HEK293T (cell line): ENCODE measurements around the gene KLK5.

Source experiments
- CTCF ChIA-PET: fragments of 350-600 bp; formaldehyde crosslinking; extraction: SDS; loops from one replicate; lab custom pipeline; 2021; ENCODE audit warnings: antibody characterized with exemption, inconsistent platforms; lab: Yijun Ruan, JAX
- POLR2A ChIA-PET: fragments of 350-600 bp; formaldehyde crosslinking; extraction: SDS; loops from one replicate; lab custom pipeline; 2020; ENCODE audit warnings: antibody characterized with exemption, inconsistent platforms; lab: Yijun Ruan, JAX
- DNase-seq: peaks from one replicate; pipeline ENCODE4 v3.0.0; 2012; ENCODE audit warnings: mixed read lengths; ENCODE audit errors: extremely low spot score
- ARNT ChIP-seq: fragments of 450-650 bp; IDR thresholded peaks from 2 replicates; pipeline ENCODE4 v1.6.1; 2017; ENCODE audit warnings: mild to moderate bottlenecking
- BHLHE40 ChIP-seq: fragments of 450-650 bp; IDR thresholded peaks from 2 replicates; pipeline ENCODE4 v1.6.1; 2016; ENCODE audit warnings: mild to moderate bottlenecking, moderate library complexity, borderline replicate concordance
- CTBP1 ChIP-seq: fragments of 450-650 bp; IDR thresholded peaks from 2 replicates; pipeline ENCODE4 v1.6.1; 2016; ENCODE audit warnings: borderline replicate concordance
- ELF4 ChIP-seq: fragments of 450-650 bp; IDR thresholded peaks from 2 replicates; pipeline ENCODE4 v1.6.1; 2017; ENCODE audit warnings: antibody characterized with exemption
- FOXA1 ChIP-seq: fragments of 450-650 bp; IDR thresholded peaks from 2 replicates; pipeline ENCODE4 v1.6.1; 2016; ENCODE audit warnings: mild to moderate bottlenecking
- FOXK2 ChIP-seq: fragments of 450-650 bp; IDR thresholded peaks from 2 replicates; pipeline ENCODE4 v1.6.1; 2016; ENCODE audit warnings: mild to moderate bottlenecking
- FOXM1 ChIP-seq: fragments of 450-650 bp; IDR thresholded peaks from 2 replicates; pipeline ENCODE4 v1.6.1; 2017; ENCODE audit warnings: mild to moderate bottlenecking, borderline replicate concordance
- HDGF ChIP-seq: fragments of 450-650 bp; IDR thresholded peaks from 2 replicates; pipeline ENCODE4 v1.6.1; 2017; ENCODE audit warnings: antibody characterized with exemption, borderline replicate concordance
- L3MBTL2 ChIP-seq: fragments of 450-650 bp; conservative IDR thresholded peaks from 2 replicates; pipeline ENCODE4 v1.6.1; 2016; ENCODE audit warnings: mild to moderate bottlenecking
- LEF1 ChIP-seq: fragments of 450-650 bp; IDR thresholded peaks from 2 replicates; pipeline ENCODE4 v1.6.1; 2017; ENCODE audit warnings: mild to moderate bottlenecking, borderline replicate concordance
- NFRKB ChIP-seq: fragments of 450-650 bp; IDR thresholded peaks from 2 replicates; pipeline ENCODE4 v1.6.1; 2016; ENCODE audit warnings: mild to moderate bottlenecking, moderate library complexity
- SP1 ChIP-seq: fragments of 450-650 bp; IDR thresholded peaks from 2 replicates; pipeline ENCODE4 v1.6.1; 2017
- SUZ12 ChIP-seq: fragments of 450-650 bp; IDR thresholded peaks from 2 replicates; pipeline ENCODE4 v1.6.1; 2016; ENCODE audit warnings: mild to moderate bottlenecking
- TARDBP ChIP-seq: fragments of 450-650 bp; IDR thresholded peaks from 2 replicates; pipeline ENCODE4 v1.6.1; 2016
- ZNF384 ChIP-seq: fragments of 450-650 bp; IDR thresholded peaks from 2 replicates; pipeline ENCODE4 v1.6.1; 2016
- TF ChIP-seq, protein P1 (sequence below): fragments of 450-650 bp; IDR thresholded peaks from 2 replicates; pipeline ENCODE4 v1.6.1; 2016

The KLK5 gene

DNA sequence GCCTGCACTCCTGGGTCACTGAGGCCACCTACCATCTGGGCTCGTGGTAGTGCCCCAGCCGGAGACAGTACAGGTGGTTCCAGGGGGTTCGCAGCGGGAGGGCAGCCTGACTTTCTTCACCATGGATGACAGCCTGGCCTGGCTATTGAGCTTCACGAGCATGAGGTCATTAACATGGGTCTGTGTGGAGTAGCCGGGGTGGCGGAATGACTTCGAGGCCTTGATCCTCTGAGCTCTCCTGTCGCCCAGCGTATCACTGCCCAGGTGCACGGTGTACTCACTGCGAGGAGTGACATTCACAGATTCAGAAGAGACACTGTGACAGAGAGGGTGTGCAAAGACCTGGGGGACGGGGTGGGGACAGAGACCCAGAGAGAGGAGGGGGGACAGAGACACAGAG, 27.4 kb upstream of the KLK5 start:
- POLR2A ChIA-PET: no interaction called here
- no peak for DNase-seq
- CTCF ChIA-PET: no interaction called here
- TF ChIP-seq BHLHE40 (no peak), L3MBTL2 (no peak), ARNT (no peak), SP1 (no peak), NFRKB (no peak), FOXK2 (no peak), FOXA1 (no peak), ELF4 (no peak), FOXM1 (no peak), SUZ12 (no peak)
- TF ChIP-seq, protein P1, sequence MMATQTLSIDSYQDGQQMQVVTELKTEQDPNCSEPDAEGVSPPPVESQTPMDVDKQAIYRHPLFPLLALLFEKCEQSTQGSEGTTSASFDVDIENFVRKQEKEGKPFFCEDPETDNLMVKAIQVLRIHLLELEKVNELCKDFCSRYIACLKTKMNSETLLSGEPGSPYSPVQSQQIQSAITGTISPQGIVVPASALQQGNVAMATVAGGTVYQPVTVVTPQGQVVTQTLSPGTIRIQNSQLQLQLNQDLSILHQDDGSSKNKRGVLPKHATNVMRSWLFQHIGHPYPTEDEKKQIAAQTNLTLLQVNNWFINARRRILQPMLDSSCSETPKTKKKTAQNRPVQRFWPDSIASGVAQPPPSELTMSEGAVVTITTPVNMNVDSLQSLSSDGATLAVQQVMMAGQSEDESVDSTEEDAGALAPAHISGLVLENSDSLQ: no peak

DNA sequence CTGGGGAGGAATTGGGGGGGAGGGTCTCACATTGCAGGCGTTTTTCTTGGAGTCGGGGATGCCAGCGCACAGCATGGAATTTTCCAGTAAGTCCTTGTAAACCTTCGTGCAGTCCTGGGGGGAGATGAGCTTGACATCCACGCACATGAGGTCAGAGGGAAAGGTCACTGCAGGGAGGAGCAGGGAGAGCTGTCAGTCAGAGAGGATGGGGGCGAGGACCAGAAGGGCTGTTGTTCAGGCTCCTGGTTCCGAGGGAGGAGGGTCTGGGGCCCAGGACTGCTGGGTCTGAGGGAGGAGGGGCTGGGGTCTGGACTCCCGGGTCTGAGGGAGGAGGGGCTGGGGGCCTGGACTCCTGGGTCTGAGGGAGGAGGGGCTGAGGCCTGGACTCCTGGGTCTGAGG, 26.9 kb upstream of the KLK5 start:
- no peak for DNase-seq
- POLR2A ChIA-PET: no interaction called here
- CTCF ChIA-PET: no interaction called here
- TF ChIP-seq SP1: no peak
- TF ChIP-seq ZNF384: no peak
- no peak for TF ChIP-seq HDGF
- no peak for TF ChIP-seq NFRKB
- TF ChIP-seq SUZ12: no peak
- TF ChIP-seq, protein P1: no peak
- no peak for TF ChIP-seq L3MBTL2
- no peak for TF ChIP-seq FOXA1
- TF ChIP-seq LEF1: no peak
- no peak for TF ChIP-seq ARNT
- no peak for TF ChIP-seq TARDBP
- TF ChIP-seq CTBP1: no peak
- no peak for TF ChIP-seq FOXK2
- TF ChIP-seq ELF4: no peak
- TF ChIP-seq FOXM1: no peak

DNA sequence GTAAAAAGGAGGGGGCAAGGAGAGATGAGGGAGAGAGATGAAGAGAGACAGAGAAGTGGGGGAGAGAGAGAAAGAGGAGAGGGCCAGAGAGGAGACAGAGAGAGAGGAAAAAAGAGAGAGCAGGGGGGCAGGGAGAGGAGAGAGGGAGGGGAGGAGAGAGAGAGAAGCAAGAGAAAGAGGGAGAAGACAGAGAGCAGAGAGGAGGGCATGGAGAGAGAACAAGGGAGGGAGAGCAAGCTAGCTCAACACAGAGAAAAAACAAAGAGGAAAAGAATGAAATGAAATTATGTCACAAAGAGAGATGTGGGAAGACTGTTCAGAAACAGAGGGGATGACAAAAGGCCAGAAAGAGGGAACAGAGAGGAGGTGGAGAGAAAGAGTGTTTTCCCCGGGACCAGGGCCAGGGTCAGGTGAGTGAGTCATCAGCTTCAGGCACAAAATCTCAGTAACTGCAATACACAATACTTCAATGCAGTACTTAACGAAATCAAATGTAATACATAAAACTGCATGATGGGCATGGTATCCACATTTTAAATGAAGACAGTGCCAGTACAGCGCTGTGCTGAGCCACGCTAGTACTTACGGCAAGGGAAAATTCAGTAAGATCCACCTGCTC, 26.0 kb upstream of the KLK5 start:
- ChIA-PET POLR2A (no interaction called here), CTCF (no interaction called here)
- no peak for TF ChIP-seq ELF4
- TF ChIP-seq SUZ12: no peak
- TF ChIP-seq L3MBTL2: no peak
- TF ChIP-seq NFRKB: no peak
- TF ChIP-seq, protein P1: no peak
- TF ChIP-seq BHLHE40: no peak
- TF ChIP-seq FOXM1: no peak
- no peak for TF ChIP-seq HDGF
- no peak for TF ChIP-seq FOXA1
- no peak for DNase-seq

DNA sequence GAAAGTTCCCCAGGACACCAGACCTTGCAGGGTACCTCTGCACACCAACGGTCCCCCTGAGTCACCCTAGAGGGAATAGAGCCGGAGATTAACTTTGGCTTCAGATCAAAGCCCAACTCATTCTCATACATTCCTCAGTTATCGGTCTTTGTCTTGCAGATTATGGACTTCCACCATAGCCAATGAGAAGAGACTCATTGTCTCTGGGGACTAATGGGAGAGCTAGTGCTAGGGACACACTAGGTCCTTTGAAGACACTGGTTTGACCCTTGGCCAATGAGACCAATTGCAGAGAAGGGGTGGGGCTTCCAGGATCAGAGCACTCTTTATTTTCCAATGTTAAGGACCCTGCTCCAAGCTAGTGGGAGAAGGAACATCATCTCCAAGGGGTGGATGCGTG, 24.8 kb upstream of the KLK5 start:
- no peak for TF ChIP-seq L3MBTL2
- no peak for TF ChIP-seq ZNF384
- no peak for TF ChIP-seq NFRKB
- TF ChIP-seq TARDBP: no peak
- no peak for TF ChIP-seq HDGF
- no peak for TF ChIP-seq ARNT
- no peak for TF ChIP-seq CTBP1
- DNase-seq: no peak
- CTCF ChIA-PET: no interaction called here

DNA sequence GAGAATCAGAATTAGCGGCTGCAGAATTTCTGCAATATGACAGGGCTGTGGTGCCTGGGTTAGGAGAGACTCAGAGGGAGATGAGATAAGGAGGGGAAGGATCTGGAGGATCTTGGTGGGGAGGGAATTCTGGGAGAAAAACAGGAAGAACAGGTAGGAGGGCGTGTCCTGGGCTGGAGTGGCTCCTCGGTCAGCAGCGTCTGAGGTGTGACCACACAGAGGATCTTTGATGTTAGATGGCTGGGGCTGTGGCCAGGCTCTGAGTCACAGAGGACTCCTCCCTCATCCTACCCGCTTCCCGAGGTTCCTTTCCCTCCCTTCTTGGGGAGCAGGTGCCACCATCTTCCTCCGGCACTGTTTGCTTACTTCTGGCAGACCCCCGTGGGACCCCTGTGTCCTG, 22.9 kb upstream of the KLK5 start:
- ChIA-PET POLR2A (no interaction called here), CTCF (no interaction called here)
- TF ChIP-seq ARNT (no peak), L3MBTL2 (no peak), LEF1 (no peak), HDGF (no peak), FOXK2 (no peak), ELF4 (no peak), CTBP1 (no peak), SP1 (no peak), NFRKB (no peak), TARDBP (no peak), BHLHE40 (no peak), ZNF384 (no peak), FOXM1 (no peak), SUZ12 (no peak), FOXA1 (no peak)
- TF ChIP-seq, protein P1: no peak
- no peak for DNase-seq

More for the DNA sequence above, 24.8 kb upstream of the KLK5 start:
- POLR2A ChIA-PET: no interaction called here

DNA sequence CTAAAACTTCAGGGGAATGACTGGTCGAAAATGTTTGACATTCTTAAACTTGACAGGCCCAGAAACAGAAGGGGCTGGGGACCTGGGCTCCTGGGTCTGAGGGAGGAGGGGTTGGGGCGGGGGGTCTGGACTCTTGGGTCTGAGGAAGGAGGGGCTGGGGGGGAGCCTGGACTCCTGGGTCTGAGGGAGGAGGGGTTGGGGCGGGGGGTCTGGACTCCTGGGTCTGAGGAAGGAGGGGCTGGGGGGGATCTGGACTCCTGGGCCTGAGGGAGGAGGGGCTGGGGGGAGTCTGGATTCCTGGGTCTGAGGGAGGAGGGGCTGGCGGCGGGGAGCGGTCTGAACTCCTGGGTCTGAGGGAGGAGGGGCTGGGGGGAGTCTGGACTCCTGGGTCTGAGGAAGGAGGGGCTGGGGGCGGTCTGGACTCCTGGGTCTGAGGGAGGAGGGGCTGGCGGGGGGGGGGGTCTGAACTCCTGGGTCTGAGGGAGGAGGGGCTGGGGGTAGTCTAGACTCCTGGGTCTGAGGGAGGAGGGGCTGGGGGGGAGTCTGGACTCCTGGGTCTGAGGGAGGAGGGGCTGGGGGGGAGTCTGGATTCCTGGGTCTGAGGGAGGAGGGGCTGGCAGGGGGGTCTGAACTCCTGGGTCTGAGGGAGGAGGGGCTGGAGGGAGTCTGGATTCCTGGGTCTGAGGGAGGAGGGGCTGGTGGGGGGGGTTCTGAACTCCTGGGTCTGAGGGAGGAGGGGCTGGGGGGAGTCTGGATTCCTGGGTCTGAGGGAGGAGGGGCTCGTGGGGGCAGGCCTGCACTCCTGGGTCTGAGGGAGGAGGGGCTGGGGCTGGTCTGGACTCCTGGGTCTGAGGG, 22.1 kb upstream of the KLK5 start:
- ChIA-PET CTCF (no interaction called here), POLR2A (no interaction called here)
- no peak for TF ChIP-seq LEF1
- no peak for TF ChIP-seq BHLHE40
- no peak for TF ChIP-seq HDGF
- TF ChIP-seq L3MBTL2: no peak
- no peak for TF ChIP-seq SP1
- TF ChIP-seq TARDBP: no peak
- TF ChIP-seq ZNF384: no peak
- no peak for TF ChIP-seq NFRKB
- no peak for TF ChIP-seq FOXK2
- TF ChIP-seq, protein P1: no peak
- TF ChIP-seq FOXM1: no peak
- TF ChIP-seq SUZ12: no peak
- no peak for DNase-seq
